WTC11 (cell line): Measurements from ENCODE around the gene PLEKHA5.

Experiments used
- CBFB ChIP-seq: sonication (generic); formaldehyde crosslinking; IDR thresholded peaks from 2 replicates; pipeline ENCODE4 v1.8.1; 2022; ENCODE audit warnings: mild to moderate bottlenecking, low read depth, missing genetic modification reagents
- CTCF ChIP-seq: fragments of 200-600 bp; IDR thresholded peaks from 2 replicates; pipeline ENCODE4 v1.8.0; 2022; ENCODE audit warnings: antibody characterized with exemption
- SMAD4 ChIP-seq: sonication (generic); formaldehyde crosslinking; IDR thresholded peaks from 2 replicates; pipeline ENCODE4 v1.8.0; 2022; ENCODE audit warnings: mild to moderate bottlenecking, missing genetic modification reagents

DNA sequence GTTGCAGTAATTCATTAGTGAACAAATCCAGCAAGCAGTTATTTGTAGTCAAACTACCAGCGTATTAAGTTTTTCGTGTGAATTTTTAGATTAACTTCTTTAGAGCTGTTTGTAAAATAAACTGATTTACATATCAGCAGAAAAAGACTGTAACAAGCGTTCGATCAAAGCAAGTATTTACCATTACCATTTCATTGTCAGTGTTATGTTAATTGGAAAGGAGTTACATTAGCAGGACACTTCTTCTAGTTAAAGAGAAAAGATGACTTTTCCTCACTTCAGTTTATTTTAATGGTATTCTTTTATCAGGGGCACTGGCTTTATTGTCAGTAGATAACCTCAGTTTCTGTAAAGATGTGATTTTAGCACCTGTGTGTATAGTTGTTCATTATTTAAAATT lies 158.6 kb downstream of the PLEKHA5 start:
- TF ChIP-seq SMAD4 (CRISPR knock-in tag), result no peak
- TF ChIP-seq CTCF, result no peak
- TF ChIP-seq CBFB (CRISPR knock-in tag), result no peak
